Fibroblast of pulmonary artery (primary cell): ENCODE measurements around the gene GARRE1.
"Not testable (repeated sequence)": the region's sequence is repeated elsewhere in the genome, so short reads cannot be mapped to it uniquely, and the experiment has no call there.

Experiments
- DNase-seq: peaks from one replicate; pipeline ENCODE4 v3.0.0-alpha.2; 2010; ENCODE audit warnings: low read depth
- H3K4me3 ChIP-seq: replicated peaks from 2 replicates; pipeline ENCODE4 v1.5.1; 2011; ENCODE audit warnings: low read depth, mild to moderate bottlenecking, control low read depth, low read length, moderate library complexity
- CTCF ChIP-seq: IDR thresholded peaks from 2 replicates; pipeline ENCODE4 v1.5.1; 2011; ENCODE audit warnings: mild to moderate bottlenecking, control low read depth, low read length, inconsistent platforms; ENCODE audit errors: missing control alignments

Gene GARRE1

GRCh38 chr19:34232566-34233481 lies 21.5 kb upstream of the GARRE1 start:
- no peak for TF ChIP-seq CTCF
- DNase-seq, result peak; percentile 87
- peak overlapping the region; percentile 27 for H3K4me3 ChIP-seq

- no peak for TF ChIP-seq CTCF
- no peak overlapping the region for H3K4me3 ChIP-seq
- DNase-seq, result no peak
Observed at GRCh38 chr19:34235425-34235940, 18.9 kb upstream of the GARRE1 start.

GRCh38 chr19:34236035-34236987 lies 18.0 kb upstream of the GARRE1 start:
- H3K4me3 ChIP-seq, result no peak overlapping the region
- TF ChIP-seq CTCF, result no peak
- peak; percentile 16 for DNase-seq

GRCh38 chr19:34237283-34237682 lies 17.1 kb upstream of the GARRE1 start:
- TF ChIP-seq CTCF, result no peak
- no peak for DNase-seq
- H3K4me3 ChIP-seq, result no peak overlapping the region

- no peak for DNase-seq
- no peak for TF ChIP-seq CTCF
- no peak overlapping the region for H3K4me3 ChIP-seq
Observed at GRCh38 chr19:34237939-34238338, 16.4 kb upstream of the GARRE1 start.

GRCh38 chr19:34241513-34242337 lies 12.6 kb upstream of the GARRE1 start:
- TF ChIP-seq CTCF, result peak; percentile 31
- no peak overlapping the region for H3K4me3 ChIP-seq
- no peak for DNase-seq

- not testable (repeated sequence) for DNase-seq, H3K4me3 ChIP-seq
Observed at GRCh38 chr19:34243138-34243875, 11.0 kb upstream of the GARRE1 start.
